ENCODE data around the gene ARL15.

GRCh38 chr5:54002779-54003178 lies 307.6 kb downstream of the ARL15 start:
- TF ChIP-seq CTCF (IDR thresholded peaks at IDR 0.05) (no peak), POLR2A (IDR thresholded peaks at IDR 0.05) (no peak)

All from esophagus squamous epithelium (tissue), 4 donors.